HEK293 (cell line): ENCODE data around the gene DGKB.

Experiments
- ZNF707 ChIP-seq: fragments of 450-650 bp; formaldehyde crosslinking; IDR thresholded peaks from 2 replicates; pipeline ENCODE4 v1.5.1; 2016; ENCODE audit warnings: missing biosample characterization, missing genetic modification characterization
- ZNF768 ChIP-seq: fragments of 450-650 bp; formaldehyde crosslinking; IDR thresholded peaks from 2 replicates; pipeline ENCODE4 v1.5.1; 2018; ENCODE audit warnings: missing biosample characterization, mild to moderate bottlenecking, missing genetic modification characterization
- ZSCAN5A ChIP-seq: fragments of 450-650 bp; formaldehyde crosslinking; IDR thresholded peaks from 2 replicates; pipeline ENCODE4 v1.5.1; 2016; ENCODE audit warnings: missing biosample characterization, missing genetic modification characterization

GRCh38 chr7:14842523-14842922 is 60.0 kb downstream of the DGKB start:
- TF ChIP-seq ZSCAN5A (no peak), ZNF707 (tag by site-specific recombination) (no peak), ZNF768 (no peak)
